Adrenal gland (tissue), 5 donors: ENCODE results near the gene RAB21.

Experiments used
- POLR2A ChIP-seq, 2 donors: fragments of 450-650 bp; IDR thresholded peaks; one replicate each; pipeline ENCODE4 v1.6.1; 2017; ENCODE audit warnings: antibody characterized with exemption in 2 of 2, mild to moderate bottlenecking in 2 of 2, moderate library complexity in 1 of 2
- TF ChIP-seq, protein P1 (sequence below), 6 experiments: fragments of 450-650 bp in 4 of 6; fragments of 200-600 bp in 2 of 6; sonication (generic) in 1 of 6; IDR thresholded peaks; 1 replicate in 5 of 6; 2 replicates in 1 of 6; pipeline versions ENCODE4 v1.5.1 to v1.8.0; 2016 to 2021; ENCODE audit warnings: antibody characterized with exemption in 6 of 6, mild to moderate bottlenecking in 2 of 6, moderate library complexity in 1 of 6
- donor health status: DM: no; HTN: no; CAD: no.

DNA sequence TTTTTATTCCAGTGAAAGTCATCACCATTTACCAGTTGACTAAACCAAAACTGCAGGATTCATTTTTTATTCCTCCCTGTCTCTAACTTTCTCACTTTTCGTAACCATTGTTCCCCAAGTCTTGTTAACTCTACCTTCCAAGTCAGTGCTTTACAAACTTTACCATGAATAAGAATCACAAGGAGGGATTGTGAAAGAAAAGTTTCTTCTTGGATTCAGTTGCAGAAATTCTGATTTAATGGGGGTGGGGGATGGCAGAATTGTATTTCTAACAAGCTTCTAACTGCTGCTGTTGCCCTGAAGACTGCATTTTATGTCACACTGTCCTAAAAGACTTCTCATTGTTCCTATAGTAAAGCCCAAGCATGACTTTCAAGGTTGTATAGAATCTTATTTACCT, 5.0 kb upstream of the RAB21 start:
- TF ChIP-seq, protein P1, sequence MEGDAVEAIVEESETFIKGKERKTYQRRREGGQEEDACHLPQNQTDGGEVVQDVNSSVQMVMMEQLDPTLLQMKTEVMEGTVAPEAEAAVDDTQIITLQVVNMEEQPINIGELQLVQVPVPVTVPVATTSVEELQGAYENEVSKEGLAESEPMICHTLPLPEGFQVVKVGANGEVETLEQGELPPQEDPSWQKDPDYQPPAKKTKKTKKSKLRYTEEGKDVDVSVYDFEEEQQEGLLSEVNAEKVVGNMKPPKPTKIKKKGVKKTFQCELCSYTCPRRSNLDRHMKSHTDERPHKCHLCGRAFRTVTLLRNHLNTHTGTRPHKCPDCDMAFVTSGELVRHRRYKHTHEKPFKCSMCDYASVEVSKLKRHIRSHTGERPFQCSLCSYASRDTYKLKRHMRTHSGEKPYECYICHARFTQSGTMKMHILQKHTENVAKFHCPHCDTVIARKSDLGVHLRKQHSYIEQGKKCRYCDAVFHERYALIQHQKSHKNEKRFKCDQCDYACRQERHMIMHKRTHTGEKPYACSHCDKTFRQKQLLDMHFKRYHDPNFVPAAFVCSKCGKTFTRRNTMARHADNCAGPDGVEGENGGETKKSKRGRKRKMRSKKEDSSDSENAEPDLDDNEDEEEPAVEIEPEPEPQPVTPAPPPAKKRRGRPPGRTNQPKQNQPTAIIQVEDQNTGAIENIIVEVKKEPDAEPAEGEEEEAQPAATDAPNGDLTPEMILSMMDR (IDR thresholded peaks at IDR 0.05): no peak
- no peak for TF ChIP-seq POLR2A (IDR thresholded peaks at IDR 0.05)
